Spleen (tissue), 11 donors: ENCODE measurements around the gene TJP1. TPM values are rescaled to one million over a fixed set of nuclear protein-coding genes. Genes with fewer than 3 reads are reported as not detected.
A peak's percentile ranks its signal among the peaks of the same experiment; 100 is the strongest.

Experiments used
- DNase-seq: peaks from one replicate; pipeline ENCODE4 v3.0.0-alpha.2; 2020
- H3K27ac ChIP-seq, 8 donors: fragments of 200-600 bp; sonication (generic) in 7 of 8; 1 replicate in 4 of 8; 2 replicates in 4 of 8; pipeline versions ENCODE4 v1.5.0 to v1.8.0; 2016 to 2021; ENCODE audit warnings: inconsistent platforms in 4 of 8, mild to moderate bottlenecking in 4 of 8, moderate library complexity in 1 of 8
- H3K27me3 ChIP-seq, 7 donors: fragments of 200-600 bp; sonication (generic) in 6 of 7; replicated peaks in 1 of 7; 1 replicate in 4 of 7; 2 replicates in 3 of 7; pipeline versions ENCODE4 v1.5.0 to v1.8.0; 2016 to 2021; ENCODE audit warnings: inconsistent platforms in 3 of 7, mild to moderate bottlenecking in 1 of 7
- H3K36me3 ChIP-seq, 6 donors: fragments of 200-600 bp; sonication (generic) in 5 of 6; 1 replicate in 4 of 6; 2 replicates in 2 of 6; pipeline versions ENCODE4 v1.5.0 to v1.8.0; 2016 to 2021; ENCODE audit warnings: inconsistent platforms in 2 of 6
- H3K4me1 ChIP-seq, 6 donors: fragments of 200-600 bp; sonication (generic) in 5 of 6; 1 replicate in 3 of 6; 2 replicates in 3 of 6; pipeline versions ENCODE4 v1.5.0 to v1.8.0; 2016 to 2021; ENCODE audit warnings: inconsistent platforms in 3 of 6
- H3K4me3 ChIP-seq, 8 donors: fragments of 200-600 bp; sonication (generic) in 7 of 8; 1 replicate in 4 of 8; 2 replicates in 4 of 8; pipeline versions ENCODE4 v1.5.0 to v1.8.0; 2016 to 2021; ENCODE audit warnings: inconsistent platforms in 4 of 8, mild to moderate bottlenecking in 4 of 8, moderate library complexity in 2 of 8
- H3K9me3 ChIP-seq, 8 donors: fragments of 200-600 bp; sonication (generic) in 7 of 8; 1 replicate in 4 of 8; 2 replicates in 4 of 8; pipeline versions ENCODE4 v1.5.0 to v1.8.0; 2016 to 2021; ENCODE audit warnings: inconsistent platforms in 4 of 8
- CTCF ChIP-seq, 11 experiments: fragments of 200-600 bp in 7 of 11; fragments of 450-650 bp in 4 of 11; sonication (generic) in 4 of 11; IDR thresholded peaks in 8 of 11; conservative IDR thresholded peaks in 3 of 11; 1 replicate in 7 of 11; 2 replicates in 4 of 11; pipeline versions ENCODE4 v1.4.0 to v1.8.0; 2016 to 2021; ENCODE audit warnings: antibody characterized with exemption in 11 of 11, inconsistent platforms in 4 of 11, mild to moderate bottlenecking in 1 of 11
- POLR2A ChIP-seq, 3 donors: fragments of 450-650 bp; IDR thresholded peaks; one replicate each; pipeline ENCODE4 v1.5.1; 2017; ENCODE audit warnings: antibody characterized with exemption in 3 of 3, mild to moderate bottlenecking in 1 of 3
- POLR2AphosphoS5 ChIP-seq, 3 donors: sonication (generic); formaldehyde crosslinking; IDR thresholded peaks; one replicate each; pipeline ENCODE4 v1.5.1; 2017; ENCODE audit warnings: antibody characterized with exemption in 3 of 3
- WGBS, 5 donors: extraction: QIAGEN DNeasy Blood & Tissue Kit in 3 of 5; methylation state at CpG; one replicate each; pipeline versions ENCODE4 v1.1.5 to v1.1.7; 2013 to 2018; 5-methylcytosine and 5-hydroxymethylcytosine counted together
- intact Hi-C: fragments of 100-400 bp; cut with DNase I; formaldehyde crosslinking; loops from one replicate; pipeline ENCODE4 v1.15.0; 2023; ENCODE audit warnings: low total_unique reads
- polyA plus RNA-seq, 3 donors: library from polyadenylated mRNA; stranded (reverse); fragments of 200-250 nt; gene quantifications; one replicate each; pipeline ENCODE4 v1.2.1, GENCODE V29; 2013
- total RNA-seq, 7 donors: library from RNA; depleted of rRNA in 3 of 7; stranded (reverse); fragments of >200 nt in 3 of 7; fragmentation: NEBNext Ultra II Directional in 4 of 7; extraction: Animal tissue kit (Norgen Biotek cat#: 25700) in 4 of 7; gene quantifications; one replicate each; pipeline versions ENCODE4 v1.1.0 to v1.2.1, GENCODE V29; 2016 to 2021
- donor health status: healthy with polysubstance abuse.
- donor health status: DM: no; HTN: no; CAD: no; lungs with moderate emphysema.
- donor health status: DM: no; HTN: no; CAD: no.
- donor health status: Bipolar disorder and iron deficiency.
- donor health status: healthy.
- donor health status: DM: no; HTN: no; CAD: no.
- donor health status: DM: yes; HTN: yes; CAD: no.

TJP1 gene
- total and polyA plus RNA-seq, 10 donors = 2.9 to 71.8 (median 49.7) TPM

- H3K27ac ChIP-seq = no peak overlapping the region
- peaks cover 0 to 21% (median 0%) of the 10 kb centered on the region in 7 donors for H3K27me3 ChIP-seq
- H3K36me3 ChIP-seq = no peaks in the 10 kb centered on the region
- no peak overlapping the region for H3K4me3 ChIP-seq
- intact Hi-C loops = no loop called here
- H3K4me1 ChIP-seq = peaks cover 0 to 20% (median 7%) of the 10 kb centered on the region in 6 donors
- no peaks in the 10 kb centered on the region for H3K9me3 ChIP-seq
- DNase-seq = no peak
- TF ChIP-seq CTCF (IDR thresholded peaks at IDR 0.05 in 8 of 11, conservative IDR thresholded peaks at IDR 0.05 in 3 of 11) = no peak
- TF ChIP-seq POLR2AphosphoS5 (IDR thresholded peaks at IDR 0.05) = no peak
- no peak for TF ChIP-seq POLR2A (IDR thresholded peaks at IDR 0.05)
- WGBS, 5 donors = 59 to 78% (median 66%) methylated on average over 1 of the region's 1 CpG
These were observed 19.9 kb downstream of the TJP1 start for GRCh38 chr15:29802411-29802810.

- WGBS, 5 donors = 32 to 57% (median 39%) methylated on average over 7 of the region's 7 CpGs
- intact Hi-C loops = no loop called here
- Histone ChIP-seq H3K27ac (peak overlapping the region; percentile 16 to 73 (median 58)), H3K4me3 (peak overlapping the region in 4 of 8 donors; percentile 5 to 35 (median 18)), H3K4me1 (peaks cover 0 to 20% (median 6%) of the 10 kb centered on the region in 6 donors), H3K36me3 (no peaks in the 10 kb centered on the region), H3K9me3 (no peaks in the 10 kb centered on the region), H3K27me3 (peaks cover 0 to 21% (median 0%) of the 10 kb centered on the region in 7 donors)
- DNase-seq = no peak
- TF ChIP-seq CTCF (IDR thresholded peaks at IDR 0.05 in 8 of 11, conservative IDR thresholded peaks at IDR 0.05 in 3 of 11) (no peak), POLR2AphosphoS5 (IDR thresholded peaks at IDR 0.05) (no peak), POLR2A (IDR thresholded peaks at IDR 0.05) (no peak)
These were observed 21.5 kb downstream of the TJP1 start for GRCh38 chr15:29800491-29801366.

- TF ChIP-seq POLR2A (IDR thresholded peaks at IDR 0.05) (no peak), POLR2AphosphoS5 (IDR thresholded peaks at IDR 0.05) (no peak), CTCF (IDR thresholded peaks at IDR 0.05 in 8 of 11, conservative IDR thresholded peaks at IDR 0.05 in 3 of 11) (no peak)
- H3K9me3 ChIP-seq = no peaks in the 10 kb centered on the region
- intact Hi-C loops = no loop called here
- no peak overlapping the region for H3K4me3 ChIP-seq
- no peaks in the 10 kb centered on the region for H3K36me3 ChIP-seq
- no peak for DNase-seq
- peak overlapping the region in 3 of 8 donors; percentile 49 to 73 (median 67) for H3K27ac ChIP-seq
- peaks cover 0 to 15% (median 4%) of the 10 kb centered on the region in 6 donors for H3K4me1 ChIP-seq
- H3K27me3 ChIP-seq = peaks cover 0 to 21% (median 0%) of the 10 kb centered on the region in 7 donors
- 40 to 50% (median 44%) methylated on average over 3 of the region's 3 CpGs for WGBS, 5 donors
These were observed 22.4 kb downstream of the TJP1 start for GRCh38 chr15:29799859-29800258.

GRCh38 chr15:29795610-29796009, 26.7 kb downstream of the TJP1 start:
- Histone ChIP-seq H3K4me1 (peaks cover 0 to 9% (median 4%) of the 10 kb centered on the region in 6 donors), H3K4me3 (no peak overlapping the region), H3K9me3 (no peaks in the 10 kb centered on the region), H3K27ac (no peak overlapping the region), H3K27me3 (peaks cover 0 to 8% (median 0%) of the 10 kb centered on the region in 7 donors), H3K36me3 (no peaks in the 10 kb centered on the region)
- 40 to 62% (median 43%) methylated on average over 1 of the region's 1 CpG for WGBS, 5 donors
- TF ChIP-seq CTCF (IDR thresholded peaks at IDR 0.05 in 8 of 11, conservative IDR thresholded peaks at IDR 0.05 in 3 of 11) = no peak
- no peak for TF ChIP-seq POLR2A (IDR thresholded peaks at IDR 0.05)
- TF ChIP-seq POLR2AphosphoS5 (IDR thresholded peaks at IDR 0.05) = no peak
- intact Hi-C loops = no loop called here
- no peak for DNase-seq
